Astrocyte of the spinal cord (primary cell): ENCODE measurements around the gene RCVRN.

Experiments used
- DNase-seq: peaks from one replicate; pipeline ENCODE4 v3.0.0; 2011; ENCODE audit warnings: low read depth, low spot score
- H3K4me3 ChIP-seq: 2 replicates; pipeline ENCODE4 v1.5.1; 2011; ENCODE audit warnings: low read depth, mild to moderate bottlenecking, low read length, moderate library complexity
- CTCF ChIP-seq: IDR thresholded peaks from 2 replicates; pipeline ENCODE4 v1.5.1; 2012; ENCODE audit warnings: low read depth, mild to moderate bottlenecking, low read length, inconsistent platforms
- in situ Hi-C: cut with HindIII; loops from 2 replicates; pipeline ENCODE4 v1.10.0; 2017; ENCODE audit warnings: low sequenced_read_pairs

RCVRN gene

GRCh38 chr17:9854255-9854654, 50.8 kb downstream of the RCVRN start:
- DNase-seq, result no peak
- no peak overlapping the region for H3K4me3 ChIP-seq
- TF ChIP-seq CTCF, result no peak
- in situ Hi-C loops, result no loop called here

DNA sequence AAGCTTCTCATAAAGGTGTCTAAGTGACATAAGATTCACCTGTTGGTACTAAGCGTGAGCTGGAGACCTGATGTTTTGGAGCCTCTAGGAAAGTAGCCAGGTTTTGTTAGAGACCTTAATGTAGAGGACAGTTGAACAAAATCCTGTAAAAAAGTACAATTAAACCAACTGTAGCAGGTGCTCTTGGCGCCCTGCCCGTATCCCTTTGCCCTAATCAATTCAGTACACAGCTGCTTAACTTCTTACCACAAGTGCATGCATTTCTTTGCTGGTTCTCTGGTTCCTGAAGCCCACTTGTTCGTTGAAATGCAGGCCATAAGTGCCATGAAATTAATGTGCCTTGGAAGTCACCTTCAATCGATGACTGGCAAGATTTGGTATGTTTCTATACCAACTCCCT, 54.9 kb downstream of the RCVRN start:
- in situ Hi-C loops, result no loop called here
- TF ChIP-seq CTCF, result no peak
- no peak overlapping the region for H3K4me3 ChIP-seq
- no peak for DNase-seq
